CD4-positive, alpha-beta T cell (primary cell): ENCODE measurements around the gene DENND4A. TPM values are rescaled to one million over a fixed set of nuclear protein-coding genes. Genes with fewer than 3 reads are reported as not detected.

Experiments used
- ATAC-seq: fragments of 200-7000 bp; cut with Tn5 transposase; one replicate; pipeline ENCODE4 v1.10.0; 2022; ENCODE audit warnings: mild to moderate bottlenecking; ENCODE audit not compliant: poor library complexity
- CTCF ChIA-PET: fragments of 350-600 bp; sonication (Branson Sonifier 250); formaldehyde crosslinking; loops from one replicate; lab custom pipeline; 2021; ENCODE audit warnings: antibody characterized with exemption, inconsistent platforms; lab: Charles Lee
- POLR2A ChIA-PET: fragments of 350-600 bp; sonication (Branson Sonifier 250); formaldehyde crosslinking; loops from one replicate; lab custom pipeline; 2021; ENCODE audit warnings: antibody characterized with exemption, inconsistent platforms; lab: Charles Lee
- DNase-seq, 14 experiments: peaks; one replicate each; pipeline ENCODE4 v3.0.0-alpha.2; 2013 to 2020; ENCODE audit warnings: mixed read lengths in 2 of 14
- H3K27ac ChIP-seq, 2 donors: one replicate each; pipeline versions ENCODE4 v1.5.1 to v1.7.0; 2013; ENCODE audit warnings: low read length in 2 of 2, low read depth in 1 of 2, mild to moderate bottlenecking in 1 of 2
- H3K27me3 ChIP-seq, 2 experiments: 1 replicate in 1 of 2; 2 replicates in 1 of 2; pipeline versions ENCODE4 v1.6.1 to v1.7.0; 2013; ENCODE audit warnings: low read length in 2 of 2, control low read depth in 1 of 2, mild to moderate bottlenecking in 1 of 2, moderate library complexity in 1 of 2; ENCODE audit not compliant: insufficient read depth in 2 of 2, control insufficient read depth in 1 of 2
- H3K36me3 ChIP-seq: one replicate; pipeline ENCODE4 v1.6.1; 2013; ENCODE audit warnings: low read length, control low read depth; ENCODE audit not compliant: insufficient read depth
- H3K4me1 ChIP-seq: one replicate; pipeline ENCODE4 v1.6.1; 2013; ENCODE audit warnings: low read length, control low read depth; ENCODE audit not compliant: insufficient read depth
- H3K4me3 ChIP-seq: one replicate; pipeline ENCODE4 v1.5.1; 2013; ENCODE audit warnings: mild to moderate bottlenecking, low read length, moderate library complexity
- H3K9me3 ChIP-seq, 2 experiments: 1 replicate in 1 of 2; 2 replicates in 1 of 2; pipeline versions ENCODE4 v1.6.1 to v1.7.0; 2013; ENCODE audit warnings: low read length in 2 of 2, mild to moderate bottlenecking in 2 of 2, control low read depth in 1 of 2, moderate library complexity in 1 of 2; ENCODE audit not compliant: control insufficient read depth in 1 of 2, insufficient read depth in 1 of 2
- H3K27ac Mint-ChIP-seq: one replicate; pipeline ENCODE4 v1.8.0; 2020; ENCODE audit warnings: mixed read lengths
- H3K27me3 Mint-ChIP-seq: one replicate; pipeline ENCODE4 v1.8.0; 2021; ENCODE audit warnings: mixed read lengths
- H3K36me3 Mint-ChIP-seq: one replicate; pipeline ENCODE4 v1.8.0; 2021; ENCODE audit warnings: low read depth, mixed read lengths
- H3K4me1 Mint-ChIP-seq: one replicate; pipeline ENCODE4 v1.8.0; 2021; ENCODE audit warnings: low read depth, mixed read lengths
- H3K4me3 Mint-ChIP-seq: one replicate; pipeline ENCODE4 v1.8.0; 2020; ENCODE audit warnings: mild to moderate bottlenecking, mixed read lengths
- H3K9me3 Mint-ChIP-seq: one replicate; pipeline ENCODE4 v1.8.0; 2020; ENCODE audit warnings: mixed read lengths
- CTCF ChIP-seq: fragments of 200-600 bp; IDR thresholded peaks from one replicate; pipeline ENCODE4 v1.8.0; 2022; ENCODE audit warnings: antibody characterized with exemption, mild to moderate bottlenecking
- intact Hi-C, 2 experiments: fragments of 100-400 bp; cut with DNase I in 1 of 2; cut with micrococcal nuclease in 1 of 2; formaldehyde crosslinking; loops; one replicate each; pipeline versions ENCODE4 v1.15.1 to v1.9.0; 2023 to 2025; cut with DNase I, micrococcal nuclease
- total RNA-seq, 174 experiments: library from RNA in 2 of 174; stranded (reverse) in 2 of 174; gene quantifications; one replicate each; pipeline ENCODE4 v1.2.3 and lab custom pipeline; 2021 to 2026

DENND4A gene
- total RNA-seq, 2 experiments from 2014 or later, result 64.1 to 69.6 TPM

GRCh38 chr15:65766422-65767263, 25.4 kb downstream of the DENND4A start:
- H3K36me3 ChIP-seq, result no peaks in the 10 kb centered on the region
- no peaks in the 10 kb centered on the region for H3K27me3 ChIP-seq
- peaks cover 63% of the 10 kb centered on the region for H3K4me1 Mint-ChIP-seq
- DNase-seq, result no peak
- intact Hi-C loops, result no loop called here
- H3K27ac ChIP-seq, result no peak overlapping the region
- no peak overlapping the region for H3K27ac Mint-ChIP-seq
- TF ChIP-seq CTCF, result no peak
- no peak for ATAC-seq
- H3K27me3 Mint-ChIP-seq, result no peaks in the 10 kb centered on the region
- peaks cover 19% of the 10 kb centered on the region for H3K4me1 ChIP-seq
- H3K4me3 Mint-ChIP-seq, result no peak overlapping the region
- H3K9me3 Mint-ChIP-seq, result no peaks in the 10 kb centered on the region
- ChIA-PET POLR2A (interaction anchor here (0.6 to 1.0 kb wide), 3 partner anchors 25 to 52 kb away, joined by 3 read pairs; partner anchors contain the start of gene DENND4A), CTCF (interaction anchor here (1.0 to 1.2 kb wide), 2 partner anchors 8 to 103 kb away, joined by 3 read pairs; partner anchors contain the start of gene RAB11A)
- no peaks in the 10 kb centered on the region for H3K9me3 ChIP-seq
- H3K4me3 ChIP-seq, result no peak overlapping the region
- H3K36me3 Mint-ChIP-seq, result peaks cover 32% of the 10 kb centered on the region

GRCh38 chr15:65765106-65765505, 27.0 kb downstream of the DENND4A start:
- H3K4me3 Mint-ChIP-seq, result no peak overlapping the region
- ChIA-PET CTCF (no interaction called here), POLR2A (interaction anchor here (1.8 kb wide), 1 partner anchor 68 kb away, joined by 7 read pairs; no protein-coding TSS in a partner anchor)
- no peak for DNase-seq
- H3K4me1 Mint-ChIP-seq, result peaks cover 58% of the 10 kb centered on the region
- Histone ChIP-seq H3K27ac (no peak overlapping the region), H3K9me3 (no peaks in the 10 kb centered on the region), H3K36me3 (peaks cover 4% of the 10 kb centered on the region), H3K4me1 (peaks cover 19% of the 10 kb centered on the region), H3K27me3 (no peaks in the 10 kb centered on the region), H3K4me3 (no peak overlapping the region)
- H3K27ac Mint-ChIP-seq, result no peak overlapping the region
- intact Hi-C loops, result no loop called here
- no peak for TF ChIP-seq CTCF
- no peak for ATAC-seq
- no peaks in the 10 kb centered on the region for H3K9me3 Mint-ChIP-seq
- no peaks in the 10 kb centered on the region for H3K27me3 Mint-ChIP-seq
- peaks cover 22% of the 10 kb centered on the region for H3K36me3 Mint-ChIP-seq

- TF ChIP-seq CTCF, result no peak
- Mint-ChIP-seq H3K36me3 (peaks cover 32% of the 10 kb centered on the region), H3K9me3 (no peaks in the 10 kb centered on the region), H3K27ac (no peak overlapping the region), H3K4me1 (peaks cover 47% of the 10 kb centered on the region), H3K27me3 (no peaks in the 10 kb centered on the region), H3K4me3 (peak overlapping the region; percentile 8)
- Histone ChIP-seq H3K27me3 (no peaks in the 10 kb centered on the region), H3K9me3 (no peaks in the 10 kb centered on the region), H3K4me3 (no peak overlapping the region), H3K36me3 (peaks cover 13% of the 10 kb centered on the region), H3K27ac (no peak overlapping the region), H3K4me1 (peaks cover 19% of the 10 kb centered on the region)
- DNase-seq (no peak), ATAC-seq (no peak)
- POLR2A ChIA-PET, result no interaction called here
- intact Hi-C loops, result no loop called here
- CTCF ChIA-PET, result interaction anchor here (0.9 kb wide), 1 partner anchor 94 kb away, joined by 3 read pairs; no protein-coding TSS in a partner anchor
These were observed 28.9 kb downstream of the DENND4A start for GRCh38 chr15:65762914-65763787.
